Adipocyte (in vitro differentiated cells): Measurements from ENCODE around the gene SCUBE3.

ENCODE experiments used
- DNase-seq: peaks from one replicate; pipeline ENCODE4 v3.0.0-alpha.2; 2015; ENCODE audit warnings: low read depth
- H3K27me3 ChIP-seq: replicated peaks from 2 replicates; pipeline ENCODE4 v1.7.0; 2013; ENCODE audit warnings: mild to moderate bottlenecking, low read length, moderate library complexity; ENCODE audit not compliant: control insufficient read depth, insufficient read depth
- H3K36me3 ChIP-seq: 2 replicates; pipeline ENCODE4 v1.7.0; 2013; ENCODE audit warnings: low read length, mild to moderate bottlenecking, moderate library complexity; ENCODE audit not compliant: control insufficient read depth, insufficient read depth, severe bottlenecking
- H3K4me1 ChIP-seq: 2 replicates; pipeline ENCODE4 v1.7.0; 2013; ENCODE audit warnings: mild to moderate bottlenecking, low read length, moderate library complexity; ENCODE audit not compliant: control insufficient read depth, insufficient read depth
- H3K4me3 ChIP-seq: 2 replicates; pipeline ENCODE4 v1.7.0; 2013; ENCODE audit warnings: mild to moderate bottlenecking, low read length, moderate library complexity
- H3K9ac ChIP-seq: 2 replicates; pipeline ENCODE4 v1.7.0; 2013; ENCODE audit warnings: mild to moderate bottlenecking, low read length, moderate library complexity
- H3K9me3 ChIP-seq: 2 replicates; pipeline ENCODE4 v1.7.0; 2013; ENCODE audit warnings: mild to moderate bottlenecking, low read length, moderate library complexity; ENCODE audit not compliant: control insufficient read depth

The SCUBE3 gene

DNA sequence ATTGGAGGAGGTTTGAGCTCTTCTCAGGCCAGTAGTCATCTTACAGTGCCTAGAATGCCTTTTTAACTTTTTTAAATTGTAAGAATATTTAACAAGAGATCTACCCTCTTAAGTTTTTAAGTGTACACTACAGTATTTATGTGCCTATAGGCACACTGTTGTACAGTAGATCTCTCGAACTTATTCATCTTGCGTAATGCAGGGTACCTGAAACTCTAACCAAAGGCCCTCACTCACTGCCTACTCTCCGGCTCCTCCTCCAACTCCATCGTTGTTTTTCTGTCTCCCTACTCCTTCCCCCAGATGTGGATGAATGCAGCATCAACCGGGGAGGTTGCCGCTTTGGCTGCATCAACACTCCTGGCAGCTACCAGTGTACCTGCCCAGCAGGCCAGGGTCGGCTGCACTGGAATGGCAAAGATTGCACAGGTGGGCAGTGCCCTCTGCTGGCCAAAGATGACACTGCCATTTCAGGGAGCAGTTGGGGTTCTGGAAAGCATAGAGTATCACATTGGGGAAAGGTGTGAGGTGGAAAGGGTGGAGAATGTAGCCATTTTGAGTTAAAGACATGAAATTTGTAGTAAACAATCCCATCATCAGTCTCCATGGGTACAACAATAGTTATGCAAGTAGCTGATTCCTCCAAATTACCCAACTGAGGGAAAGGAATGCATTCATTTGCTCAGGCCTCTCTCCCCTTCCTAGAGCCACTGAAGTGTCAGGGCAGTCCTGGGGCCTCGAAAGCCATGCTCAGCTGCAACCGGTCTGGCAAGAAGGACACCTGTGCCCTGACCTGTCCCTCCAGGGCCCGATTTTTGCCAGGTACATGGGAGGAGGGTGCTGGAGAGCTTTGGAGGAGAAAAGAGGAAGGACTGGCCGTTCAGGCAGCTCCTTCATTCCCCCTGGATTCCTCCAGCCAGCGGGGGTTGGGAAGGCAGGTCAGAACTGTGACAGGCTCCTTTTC lies 27.4 kb downstream of the SCUBE3 start:
- Histone ChIP-seq H3K4me3 (no peak overlapping the region), H3K9me3 (no peaks in the 10 kb centered on the region), H3K4me1 (peaks cover 7% of the 10 kb centered on the region), H3K27me3 (no peaks in the 10 kb centered on the region), H3K36me3 (peaks cover 33% of the 10 kb centered on the region), H3K9ac (no peak overlapping the region)
- DNase-seq = peak; percentile 79

DNA sequence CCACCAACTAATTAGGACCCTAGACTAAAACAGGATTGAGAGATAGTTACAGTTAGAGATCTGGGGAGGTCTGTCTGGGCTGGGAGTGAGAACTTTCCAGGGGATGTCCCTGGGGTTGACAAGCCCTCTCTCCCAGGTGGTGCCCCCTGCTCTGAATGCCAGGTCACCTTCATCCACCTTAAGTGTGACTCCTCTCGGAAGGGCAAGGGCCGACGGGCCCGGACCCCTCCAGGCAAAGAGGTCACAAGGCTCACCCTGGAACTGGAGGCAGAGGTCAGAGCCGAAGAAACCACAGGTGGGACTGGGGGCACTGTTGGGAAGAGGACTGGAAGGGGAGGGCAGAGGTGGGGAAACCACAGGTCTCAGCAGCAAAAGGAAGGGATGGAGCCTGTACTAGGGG lies 28.7 kb downstream of the SCUBE3 start:
- H3K36me3 ChIP-seq = peaks cover 37% of the 10 kb centered on the region
- H3K9ac ChIP-seq = no peak overlapping the region
- no peaks in the 10 kb centered on the region for H3K27me3 ChIP-seq
- DNase-seq = no peak
- H3K9me3 ChIP-seq = no peaks in the 10 kb centered on the region
- no peak overlapping the region for H3K4me3 ChIP-seq
- H3K4me1 ChIP-seq = peaks cover 7% of the 10 kb centered on the region

DNA sequence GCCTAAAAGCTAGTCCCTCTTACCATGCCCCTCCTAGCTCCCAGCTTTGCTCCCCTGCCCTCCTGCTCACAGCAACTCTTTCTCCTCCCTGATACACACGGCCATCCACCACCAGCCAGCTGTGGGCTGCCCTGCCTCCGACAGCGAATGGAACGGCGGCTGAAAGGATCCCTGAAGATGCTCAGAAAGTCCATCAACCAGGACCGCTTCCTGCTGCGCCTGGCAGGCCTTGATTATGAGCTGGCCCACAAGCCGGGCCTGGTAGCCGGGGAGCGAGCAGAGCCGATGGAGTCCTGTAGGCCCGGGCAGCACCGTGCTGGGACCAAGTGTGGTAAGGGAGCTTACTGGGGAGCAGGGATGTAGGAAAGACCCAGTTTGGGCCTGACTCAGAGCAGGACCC lies 29.1 kb downstream of the SCUBE3 start:
- H3K4me3 ChIP-seq = no peak overlapping the region
- no peak overlapping the region for H3K9ac ChIP-seq
- H3K9me3 ChIP-seq = no peaks in the 10 kb centered on the region
- no peaks in the 10 kb centered on the region for H3K27me3 ChIP-seq
- peaks cover 37% of the 10 kb centered on the region for H3K36me3 ChIP-seq
- DNase-seq = no peak
- H3K4me1 ChIP-seq = peaks cover 7% of the 10 kb centered on the region

DNA sequence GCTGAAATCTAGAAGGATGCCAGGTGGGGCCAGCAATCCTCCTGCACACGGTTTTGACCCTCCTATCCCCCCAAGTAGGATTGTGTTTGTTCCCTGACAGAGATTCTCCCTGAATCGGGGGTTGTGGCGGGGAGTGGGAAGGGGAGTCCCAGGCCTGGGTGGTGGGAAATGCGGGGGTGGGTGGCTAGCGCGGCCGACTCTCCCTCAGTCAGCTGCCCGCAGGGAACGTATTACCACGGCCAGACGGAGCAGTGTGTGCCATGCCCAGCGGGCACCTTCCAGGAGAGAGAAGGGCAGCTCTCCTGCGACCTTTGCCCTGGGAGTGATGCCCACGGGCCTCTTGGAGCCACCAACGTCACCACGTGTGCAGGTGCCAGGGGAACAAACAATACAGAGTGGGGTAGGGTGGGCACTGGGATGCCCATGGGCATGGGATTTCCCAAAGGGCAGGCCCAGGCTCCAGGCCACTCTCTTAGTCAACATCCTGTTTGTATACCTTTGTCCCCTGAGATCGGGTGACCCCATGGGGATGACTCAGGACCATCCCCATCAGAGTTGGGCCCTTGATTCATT lies 29.7 kb downstream of the SCUBE3 start:
- Histone ChIP-seq H3K27me3 (no peaks in the 10 kb centered on the region), H3K9ac (no peak overlapping the region), H3K9me3 (no peaks in the 10 kb centered on the region), H3K4me3 (no peak overlapping the region), H3K4me1 (peaks cover 10% of the 10 kb centered on the region), H3K36me3 (peaks cover 34% of the 10 kb centered on the region)
- no peak for DNase-seq

DNA sequence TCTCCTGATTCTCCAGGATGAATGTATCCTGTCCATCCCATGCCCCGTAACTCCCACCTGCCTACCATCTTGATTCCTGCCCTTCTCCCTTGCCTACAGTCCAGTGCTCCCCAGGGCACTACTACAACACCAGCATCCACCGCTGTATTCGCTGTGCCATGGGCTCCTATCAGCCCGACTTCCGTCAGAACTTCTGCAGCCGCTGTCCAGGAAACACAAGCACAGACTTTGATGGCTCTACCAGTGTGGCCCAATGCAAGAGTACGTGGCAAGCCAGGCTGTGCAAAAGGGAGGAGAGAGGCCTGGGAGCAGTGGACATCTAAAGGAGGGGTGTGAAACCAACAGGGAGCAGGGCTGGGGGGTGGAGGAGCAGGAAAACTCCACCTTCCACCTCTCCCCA lies 30.8 kb downstream of the SCUBE3 start:
- no peak for DNase-seq
- H3K4me1 ChIP-seq = peaks cover 19% of the 10 kb centered on the region
- no peak overlapping the region for H3K9ac ChIP-seq
- H3K27me3 ChIP-seq = no peaks in the 10 kb centered on the region
- no peaks in the 10 kb centered on the region for H3K9me3 ChIP-seq
- peaks cover 33% of the 10 kb centered on the region for H3K36me3 ChIP-seq
- H3K4me3 ChIP-seq = no peak overlapping the region

DNA sequence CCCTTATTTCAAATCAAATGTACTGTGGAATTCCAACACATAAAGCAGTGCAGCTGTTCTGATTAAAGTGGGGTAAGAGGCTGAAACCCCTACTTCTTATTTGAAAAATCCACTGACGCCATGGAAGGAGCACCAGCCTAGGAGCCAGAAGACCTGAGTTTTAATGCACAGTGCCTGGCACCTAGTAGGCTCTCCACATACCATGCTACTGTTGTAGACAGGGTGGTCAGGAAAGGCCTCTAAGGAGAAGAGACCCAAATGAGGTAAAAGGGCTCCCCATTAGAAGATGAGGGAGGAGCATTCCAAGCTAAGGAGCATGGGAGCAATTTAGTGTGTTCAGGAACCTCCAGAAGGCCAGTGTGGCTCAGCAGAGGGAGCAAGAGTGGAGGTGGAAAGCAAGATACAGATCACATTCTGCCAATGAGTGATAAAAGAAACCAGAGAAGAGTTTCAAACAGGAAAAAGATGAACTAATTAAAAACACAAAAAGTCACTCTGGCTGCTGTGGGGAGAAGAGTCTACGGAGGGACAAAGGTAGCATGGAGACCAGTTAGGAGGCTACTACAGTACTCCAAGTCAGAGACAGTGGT lies 34.0 kb downstream of the SCUBE3 start:
- Histone ChIP-seq H3K36me3 (peaks cover 27% of the 10 kb centered on the region), H3K27me3 (no peaks in the 10 kb centered on the region)

DNA sequence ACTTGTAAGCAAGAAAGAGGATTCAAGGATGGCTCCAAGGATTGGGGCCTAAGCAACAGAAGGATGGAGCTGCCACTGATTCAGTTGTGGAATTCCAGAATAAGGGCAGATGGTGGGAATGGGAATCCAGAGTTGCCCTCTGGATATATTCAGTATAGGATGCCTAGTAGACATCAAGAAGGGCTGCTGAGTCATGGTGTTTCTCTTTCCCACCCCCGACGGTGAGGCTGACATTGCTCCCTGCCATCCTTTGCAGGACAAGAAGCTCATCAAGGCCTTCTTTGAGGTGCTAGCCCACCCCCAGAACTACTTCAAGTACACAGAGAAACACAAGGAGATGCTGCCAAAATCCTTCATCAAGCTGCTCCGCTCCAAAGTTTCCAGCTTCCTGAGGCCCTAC lies 34.5 kb downstream of the SCUBE3 start:
- H3K9me3 ChIP-seq = no peaks in the 10 kb centered on the region
- H3K4me1 ChIP-seq = peaks cover 14% of the 10 kb centered on the region
- H3K9ac ChIP-seq = no peak overlapping the region
- no peak for DNase-seq
- H3K4me3 ChIP-seq = no peak overlapping the region
- peaks cover 27% of the 10 kb centered on the region for H3K36me3 ChIP-seq
- H3K27me3 ChIP-seq = no peaks in the 10 kb centered on the region

More for the DNA sequence above, 34.0 kb downstream of the SCUBE3 start:
- H3K4me1 ChIP-seq = peaks cover 14% of the 10 kb centered on the region
- no peaks in the 10 kb centered on the region for H3K9me3 ChIP-seq
- H3K9ac ChIP-seq = no peak overlapping the region
- no peak for DNase-seq
- H3K4me3 ChIP-seq = no peak overlapping the region

DNA sequence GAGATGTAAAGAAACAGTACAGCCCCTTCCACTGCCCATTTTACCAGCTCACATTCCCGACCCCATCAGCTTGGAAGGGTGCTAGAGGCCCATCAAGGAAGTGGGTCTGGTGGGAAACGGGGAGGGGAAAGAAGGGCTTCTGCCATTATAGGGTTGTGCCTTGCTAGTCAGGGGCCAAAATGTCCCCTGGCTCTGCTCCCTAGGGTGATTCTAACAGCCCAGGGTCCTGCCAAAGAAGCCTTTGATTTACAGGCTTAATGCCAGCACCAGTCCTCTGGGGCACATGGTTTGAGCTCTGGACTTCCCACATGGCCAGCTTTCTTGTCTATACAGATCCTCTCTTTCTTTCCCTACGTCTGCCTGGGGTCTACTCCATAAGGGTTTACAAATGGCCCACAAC lies 35.2 kb downstream of the SCUBE3 start:
- no peak for DNase-seq
- H3K4me1 ChIP-seq = peaks cover 14% of the 10 kb centered on the region
- no peaks in the 10 kb centered on the region for H3K9me3 ChIP-seq
- H3K36me3 ChIP-seq = peaks cover 23% of the 10 kb centered on the region
- H3K27me3 ChIP-seq = no peaks in the 10 kb centered on the region
- H3K4me3 ChIP-seq = no peak overlapping the region
- H3K9ac ChIP-seq = no peak overlapping the region

DNA sequence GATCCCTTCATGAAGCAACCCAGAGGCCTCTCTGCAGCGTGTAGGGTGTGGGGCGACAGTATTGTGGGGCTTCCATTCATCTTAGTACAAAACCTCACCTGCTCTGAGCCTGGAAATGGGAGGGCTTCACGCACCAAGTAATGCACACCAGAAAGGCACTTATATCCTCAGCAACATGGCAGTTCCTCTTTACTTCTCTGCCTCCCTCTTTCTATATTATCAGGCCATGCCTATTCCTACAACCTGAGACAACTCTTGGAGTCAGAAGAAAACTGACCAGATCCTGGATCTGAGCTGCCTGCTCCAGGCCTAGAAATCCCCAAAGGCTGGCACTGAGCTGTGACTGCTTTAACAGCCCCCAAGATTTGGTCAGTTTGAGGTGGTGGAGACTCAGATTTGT lies 38.2 kb downstream of the SCUBE3 start:
- no peak overlapping the region for H3K9ac ChIP-seq
- no peak for DNase-seq

DNA sequence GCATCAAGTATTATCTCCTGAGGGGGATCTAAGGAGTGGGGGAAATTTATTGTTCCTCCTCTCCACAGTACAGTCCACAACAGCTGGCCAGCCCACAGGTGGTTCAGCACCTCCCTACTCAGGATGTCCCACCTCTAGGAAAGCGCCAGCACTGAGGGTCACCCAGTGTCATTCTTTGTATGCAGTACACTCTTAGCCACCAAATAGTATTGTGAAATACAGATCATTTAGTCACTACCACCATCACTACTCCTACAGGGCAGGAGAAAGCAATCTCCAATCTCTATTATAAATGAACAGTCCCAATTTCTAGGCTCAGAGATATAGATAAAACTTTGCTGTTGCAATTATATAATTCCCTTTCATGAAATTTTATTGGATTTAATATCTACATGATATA lies 39.5 kb downstream of the SCUBE3 start:
- Histone ChIP-seq H3K27me3 (no peaks in the 10 kb centered on the region), H3K4me3 (no peak overlapping the region), H3K9me3 (no peaks in the 10 kb centered on the region), H3K9ac (no peak overlapping the region), H3K36me3 (no peaks in the 10 kb centered on the region), H3K4me1 (peaks cover 15% of the 10 kb centered on the region)
- DNase-seq = no peak

More for the DNA sequence above, 38.2 kb downstream of the SCUBE3 start:
- H3K9me3 ChIP-seq = no peaks in the 10 kb centered on the region
- no peaks in the 10 kb centered on the region for H3K36me3 ChIP-seq
- H3K27me3 ChIP-seq = no peaks in the 10 kb centered on the region
- no peak overlapping the region for H3K4me3 ChIP-seq
- H3K4me1 ChIP-seq = peaks cover 14% of the 10 kb centered on the region

DNA sequence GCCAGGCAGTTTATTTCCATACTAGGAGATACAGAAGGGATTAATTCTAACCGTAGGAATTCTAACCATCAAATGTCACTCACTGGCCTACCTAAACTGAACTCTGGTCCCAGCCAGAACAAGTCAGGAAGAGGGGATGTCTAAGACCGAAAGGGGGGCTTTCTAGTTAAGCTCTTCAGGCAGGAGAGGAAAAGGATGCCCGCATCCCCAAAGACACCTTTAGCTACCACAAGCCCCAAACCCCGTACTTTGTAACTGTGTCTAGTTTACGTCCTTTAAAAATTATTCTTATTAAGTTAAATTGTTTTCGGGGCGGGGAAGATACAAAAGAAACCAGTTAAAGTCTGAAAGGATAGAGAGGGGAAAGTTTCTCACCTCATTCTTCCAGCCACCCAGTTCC lies 44.6 kb downstream of the SCUBE3 start:
- peaks cover 26% of the 10 kb centered on the region for H3K4me1 ChIP-seq
- no peak for DNase-seq
- no peaks in the 10 kb centered on the region for H3K36me3 ChIP-seq
- H3K9ac ChIP-seq = peak overlapping the region; percentile 93
- H3K27me3 ChIP-seq = no peaks in the 10 kb centered on the region
- peak overlapping the region; percentile 96 for H3K4me3 ChIP-seq
- no peaks in the 10 kb centered on the region for H3K9me3 ChIP-seq
